GM23248 (cell line): ENCODE results near the gene BRD1.

Experiments used
- EZH2 ChIP-seq: fragments of 200-600 bp; sonication (generic); IDR thresholded peaks from 2 replicates; pipeline ENCODE4 v1.6.1; 2018; ENCODE audit warnings: antibody characterized with exemption, mild to moderate bottlenecking; ENCODE audit not compliant: insufficient read depth, poor library complexity, severe bottlenecking
- EZH2phosphoT487 ChIP-seq: fragments of 200-600 bp; sonication (generic); IDR thresholded peaks from 2 replicates; pipeline ENCODE4 v1.6.1; 2018; ENCODE audit warnings: antibody characterized with exemption, moderate library complexity, mild to moderate bottlenecking, low read depth; ENCODE audit not compliant: insufficient read depth

GRCh38 chr22:49784630-49784971, 43.1 kb downstream of the BRD1 start:
- TF ChIP-seq EZH2 (no peak), EZH2phosphoT487 (no peak)
